DMS 273 treated with DMSO at 0.1 percent for 48 hours (cell line): ENCODE data around the gene TANC1.

Source experiments
- DNase-seq: peaks from one replicate; lab custom pipeline; 2025; lab: John Stamatoyannopoulos, UW

The TANC1 gene

DNA sequence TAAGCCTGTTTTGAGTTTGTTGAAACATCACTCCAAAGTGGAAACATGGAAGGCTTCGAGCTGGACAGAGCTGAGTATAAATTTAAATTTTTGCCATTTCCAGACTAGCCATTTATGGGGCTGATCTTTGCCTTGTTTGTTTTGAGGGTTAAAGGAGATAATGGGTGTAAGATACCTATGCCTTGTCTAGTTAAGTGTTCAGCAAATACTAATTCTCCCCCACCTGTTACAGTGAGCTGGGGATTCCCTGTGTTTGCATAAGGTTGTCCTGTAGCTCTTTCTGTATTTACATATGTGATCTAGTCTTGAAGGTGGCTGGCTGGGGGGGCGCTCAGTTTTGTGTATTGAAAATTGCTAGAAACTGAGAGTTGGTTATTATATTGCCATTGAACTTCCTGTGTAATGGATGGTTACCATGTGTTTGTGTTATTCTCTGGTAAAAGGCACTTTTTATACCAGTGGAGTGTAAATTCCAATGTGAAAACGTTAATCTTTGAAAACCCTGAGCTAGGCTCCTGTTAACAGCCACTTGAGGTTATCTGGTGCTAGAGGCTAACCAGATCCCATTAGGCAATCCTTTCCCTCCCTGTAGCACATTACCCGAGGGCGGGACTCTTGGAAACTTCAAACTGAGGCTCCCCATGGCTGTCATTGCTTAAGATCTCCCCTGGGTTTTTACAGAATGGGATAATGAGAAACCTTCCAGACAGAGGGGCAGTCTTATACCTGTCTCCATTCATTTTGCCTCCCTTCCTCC, 26.7 kb downstream of the TANC1 start:
- DNase-seq = no peak

DNA sequence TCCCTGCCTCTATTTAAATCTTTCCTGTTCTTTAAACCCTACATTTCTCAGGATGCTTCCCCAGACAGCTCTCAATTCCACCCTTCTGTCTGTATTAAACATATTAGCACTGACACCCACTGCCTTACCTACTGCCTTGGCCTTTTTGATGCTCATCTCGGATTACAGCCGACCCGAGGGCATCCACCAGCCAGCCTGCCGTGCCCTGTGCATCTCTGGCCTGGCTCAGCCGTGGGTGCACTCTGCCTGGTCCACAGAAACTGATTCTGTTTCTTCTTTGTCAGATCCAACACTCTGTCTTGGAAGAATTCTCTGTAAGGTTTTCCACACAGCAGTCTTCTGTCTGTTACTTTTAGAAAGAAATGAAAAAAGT, 27.2 kb downstream of the TANC1 start:
- no peak for DNase-seq

DNA sequence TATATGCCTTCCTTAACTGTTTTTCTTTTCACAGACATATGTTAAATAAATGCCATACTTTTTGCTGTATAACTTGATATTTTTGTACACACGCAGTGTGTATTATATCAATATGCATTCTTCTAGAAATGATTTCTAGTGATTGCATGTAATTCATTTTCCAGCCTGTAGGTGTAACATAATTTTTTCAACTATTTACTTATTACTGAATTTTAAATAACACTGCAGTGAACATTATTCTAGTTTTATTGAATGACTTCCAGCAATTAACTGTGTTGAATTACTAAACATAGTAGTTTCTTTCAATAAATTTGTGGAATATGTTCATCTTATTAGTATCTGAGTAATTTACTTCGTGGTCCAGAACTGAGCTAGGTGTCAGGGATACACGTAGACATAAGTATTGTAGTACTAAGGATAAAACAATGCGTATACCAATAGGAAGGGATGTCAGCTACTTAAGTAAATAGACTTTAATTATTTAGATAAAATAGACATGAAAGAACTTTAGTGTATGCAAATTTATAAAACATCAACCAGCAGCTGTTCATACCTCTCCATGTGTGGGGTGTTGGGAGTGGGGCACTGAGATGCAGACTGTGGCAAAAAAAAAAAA, 28.0 kb downstream of the TANC1 start:
- DNase-seq = no peak

DNA sequence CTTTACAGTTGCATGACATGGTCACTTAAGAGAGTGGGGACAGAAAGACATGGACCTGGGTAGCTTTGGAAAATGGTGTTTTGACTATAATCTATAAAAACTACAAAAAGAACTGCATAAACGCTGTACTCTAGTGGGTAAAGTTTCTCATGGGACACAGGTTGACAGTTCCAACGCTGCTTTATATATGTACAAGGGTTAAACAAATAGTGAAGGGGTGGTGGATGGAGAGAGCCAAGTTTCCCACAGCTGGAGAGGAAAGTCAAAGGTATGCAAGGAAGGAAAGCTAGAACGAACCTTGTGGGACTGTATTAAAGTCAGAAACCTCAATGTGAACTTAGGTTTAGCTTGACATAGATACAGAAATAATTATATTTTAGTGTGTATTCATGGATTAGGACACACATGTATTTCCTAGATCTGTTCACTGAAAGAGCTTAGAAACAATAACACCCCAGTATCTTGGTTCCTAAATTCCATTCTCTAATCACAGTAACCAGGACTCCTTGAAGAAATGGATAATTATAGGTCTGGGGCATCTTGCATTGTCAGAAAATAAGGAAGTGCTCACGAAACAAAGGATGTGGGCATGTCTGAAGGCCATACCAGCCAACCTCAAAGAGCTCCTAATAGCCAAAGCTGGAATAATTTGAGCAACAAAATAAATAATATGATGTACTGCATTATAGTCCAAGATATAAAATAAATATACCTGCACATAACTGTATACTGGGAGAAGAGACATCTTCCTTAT, 28.8 kb downstream of the TANC1 start:
- no peak for DNase-seq

DNA sequence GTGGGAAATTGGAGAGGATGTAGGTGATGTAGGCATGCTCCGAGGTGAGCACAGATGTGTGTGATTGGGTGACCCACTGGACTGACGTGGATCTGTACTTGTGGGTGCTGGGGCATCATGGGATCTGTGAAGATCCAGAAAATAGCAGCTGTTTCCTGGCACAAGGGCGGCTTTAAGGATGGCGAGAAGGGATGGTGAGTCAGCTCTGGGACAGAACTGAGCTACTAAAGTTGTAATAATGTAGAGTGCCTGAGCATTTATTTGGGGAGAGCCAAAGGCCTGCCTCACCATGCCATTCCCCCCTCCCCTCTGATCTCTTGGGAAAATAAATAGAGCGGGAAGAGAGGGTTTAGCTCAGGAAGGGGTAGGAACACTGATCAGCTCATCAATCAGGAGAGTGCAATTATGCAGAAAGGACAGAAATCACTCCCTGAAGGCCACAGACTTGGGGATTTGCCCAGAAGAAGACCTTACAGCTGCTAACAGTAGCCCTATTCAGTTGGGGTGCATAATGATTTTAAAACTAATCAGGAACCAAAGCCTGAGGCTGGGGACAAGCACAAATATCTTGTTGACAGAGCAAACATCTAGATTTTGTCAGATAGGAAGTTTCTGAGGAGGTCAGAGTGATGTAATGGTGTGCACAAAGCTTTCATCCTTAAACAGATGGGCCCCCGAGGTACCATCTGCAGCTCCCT, 30.3 kb downstream of the TANC1 start:
- peak; percentile 39 for DNase-seq

DNA sequence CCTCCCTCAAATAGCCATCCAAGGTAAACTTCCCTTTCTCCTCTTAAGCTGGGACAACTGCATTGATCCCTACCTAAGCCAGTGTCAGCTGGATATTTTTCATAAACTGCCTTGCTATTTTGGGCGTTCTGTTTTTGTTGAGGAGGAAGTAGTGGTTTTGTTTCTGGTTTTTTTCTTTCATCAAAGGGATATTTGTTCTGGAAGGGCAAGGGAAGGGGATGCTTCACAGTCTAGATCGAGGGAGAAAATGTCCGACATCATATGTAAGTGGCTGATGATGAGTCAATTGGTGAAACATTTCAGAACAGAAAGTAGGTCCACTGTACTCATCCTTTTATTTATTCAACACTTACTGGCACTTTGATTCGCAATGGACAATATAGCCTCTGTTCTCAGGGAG, 31.0 kb downstream of the TANC1 start:
- DNase-seq = no peak

DNA sequence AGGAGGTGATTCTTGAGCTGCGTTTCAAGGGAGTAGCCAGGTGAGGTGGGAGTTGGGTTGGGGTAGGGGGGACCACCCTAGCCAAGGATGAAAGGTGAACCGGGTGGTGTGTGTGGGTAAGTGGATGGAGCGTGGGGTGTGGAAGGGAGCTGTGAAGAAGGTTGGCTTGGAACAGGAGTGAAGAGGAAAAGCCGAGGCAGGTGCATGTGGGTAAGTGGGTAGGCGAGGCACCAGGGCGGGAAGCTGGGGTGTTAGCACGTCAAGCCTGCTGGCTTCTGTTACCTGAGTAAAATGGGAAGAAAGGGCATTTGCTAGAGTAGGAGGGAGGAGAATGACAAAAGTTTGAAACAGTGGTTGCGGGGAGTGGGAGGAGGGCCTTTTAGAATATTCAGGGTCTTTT, 31.6 kb downstream of the TANC1 start:
- DNase-seq = no peak

DNA sequence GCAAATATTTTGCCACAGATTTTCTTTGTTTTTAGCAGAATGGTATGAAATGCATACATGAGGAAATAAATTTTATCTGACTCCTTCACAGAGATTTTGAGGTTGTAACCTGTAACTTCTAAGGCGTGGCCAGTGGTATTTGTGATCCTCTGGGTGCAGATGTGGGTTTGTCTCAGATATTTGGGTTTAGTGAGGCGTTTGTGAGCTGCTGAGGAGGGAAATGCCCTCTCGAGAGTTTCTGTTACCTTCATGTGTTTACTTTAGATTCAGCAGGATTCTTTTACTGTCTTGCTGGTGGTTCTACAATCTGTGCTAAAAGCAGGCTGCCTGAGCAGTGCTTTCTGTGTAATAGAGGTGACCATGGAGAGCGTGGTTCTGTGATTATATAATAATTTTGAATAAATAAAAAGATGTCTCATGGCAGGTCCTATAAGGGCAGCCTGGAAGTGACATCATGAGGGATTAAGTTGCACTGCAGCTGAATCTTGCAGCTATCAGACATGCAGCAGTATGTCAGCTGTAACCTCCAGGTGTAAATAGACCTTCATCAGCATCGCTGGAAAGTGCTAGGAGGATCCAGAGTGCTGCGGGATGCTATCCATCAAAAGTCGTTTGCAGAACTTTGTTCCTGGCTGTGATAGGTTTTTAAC, 34.1 kb downstream of the TANC1 start:
- DNase-seq = no peak

DNA sequence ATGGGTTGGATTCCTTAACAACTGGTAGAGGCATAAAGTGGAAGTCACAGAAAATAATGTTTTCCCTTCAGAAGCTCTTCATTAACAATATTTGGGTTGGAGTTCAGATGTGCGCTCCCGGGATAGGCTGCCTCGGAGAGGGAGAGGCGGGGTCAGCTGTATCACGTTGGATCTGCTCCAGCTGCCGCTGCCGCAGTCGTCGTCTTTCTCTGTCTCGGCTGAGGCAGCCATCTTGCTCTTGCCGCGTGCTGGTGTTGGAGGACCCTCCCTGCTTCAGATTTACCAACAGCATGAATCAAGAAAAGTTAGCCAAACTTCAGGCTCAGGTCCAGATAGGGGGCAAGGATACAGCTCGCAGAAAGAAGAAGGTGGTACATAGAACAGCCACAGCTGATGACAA, 35.1 kb downstream of the TANC1 start:
- no peak for DNase-seq

DNA sequence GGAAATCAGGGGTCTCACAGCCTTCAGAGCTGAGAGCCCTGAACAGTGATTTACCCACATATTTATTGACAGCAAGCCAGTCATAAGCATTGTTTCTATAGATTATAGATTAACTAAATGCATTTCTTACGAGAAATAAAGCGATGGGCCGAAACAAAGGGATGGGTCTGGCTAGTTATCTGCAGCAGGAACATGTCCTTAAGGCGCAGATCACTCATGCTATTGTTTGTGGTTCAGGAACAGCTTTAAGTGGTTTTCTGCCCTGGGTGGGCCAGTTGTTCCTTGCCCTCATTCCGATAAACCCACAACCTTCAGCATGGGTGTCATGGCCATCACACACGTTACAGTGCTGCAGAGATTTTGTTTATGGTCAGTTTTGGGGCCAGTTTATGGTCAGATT, 36.4 kb downstream of the TANC1 start:
- DNase-seq = no peak

DNA sequence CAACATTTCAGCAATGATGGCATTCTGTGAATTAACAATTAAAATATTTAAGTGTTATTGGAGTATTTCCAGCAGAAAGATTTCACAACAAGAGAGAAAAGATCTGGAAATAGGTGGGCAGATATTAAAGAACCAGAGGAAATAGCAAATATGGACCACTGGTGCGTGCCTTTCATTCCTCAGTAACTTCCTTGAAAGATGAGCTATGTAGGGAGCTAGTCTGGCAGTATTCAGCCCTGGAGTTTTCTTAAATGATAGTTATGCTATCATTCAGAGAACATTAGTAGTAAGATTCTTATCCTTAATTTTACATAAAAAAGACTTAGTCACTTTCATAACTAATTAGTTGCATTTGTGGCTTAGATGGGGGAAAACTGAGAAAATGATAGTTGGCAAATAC, 41.5 kb downstream of the TANC1 start:
- no peak for DNase-seq

DNA sequence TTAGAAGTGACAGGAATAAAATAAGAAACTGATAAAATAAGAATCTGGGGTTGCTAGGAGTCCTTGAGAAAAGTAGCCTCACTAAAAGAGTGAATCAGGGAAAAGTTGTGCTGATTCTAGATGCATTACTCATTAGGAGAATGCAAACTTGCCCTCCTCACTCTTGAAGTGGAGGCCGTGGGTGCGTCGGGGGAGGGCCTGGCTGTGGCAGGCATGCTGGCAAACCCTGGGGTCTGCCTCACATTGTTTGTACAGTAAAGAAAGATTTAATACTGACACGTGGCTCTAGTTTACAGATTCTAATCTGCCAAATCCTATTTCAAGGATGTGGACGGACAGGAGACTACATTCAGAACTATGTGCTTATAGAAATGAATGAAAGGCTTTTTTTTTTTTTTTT, 41.9 kb downstream of the TANC1 start:
- DNase-seq = no peak

DNA sequence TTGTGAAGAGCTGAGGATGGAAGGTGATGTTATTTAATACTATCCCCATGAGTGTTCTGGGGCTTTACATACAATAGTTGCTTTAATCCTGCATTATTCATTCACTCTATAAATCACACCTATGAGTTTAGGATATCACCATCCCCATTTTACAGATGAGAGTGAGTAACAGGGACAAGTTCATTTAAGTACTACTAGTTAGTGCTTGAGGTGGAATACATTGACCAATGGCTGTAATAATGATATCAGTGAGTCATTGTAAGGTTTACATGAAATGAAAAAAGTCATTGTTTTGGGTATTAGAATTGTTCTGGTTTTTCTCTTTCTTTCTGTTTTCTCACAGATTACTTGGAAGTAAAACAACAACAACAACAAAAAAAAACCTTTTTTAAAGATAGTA, 42.5 kb downstream of the TANC1 start:
- DNase-seq = no peak

DNA sequence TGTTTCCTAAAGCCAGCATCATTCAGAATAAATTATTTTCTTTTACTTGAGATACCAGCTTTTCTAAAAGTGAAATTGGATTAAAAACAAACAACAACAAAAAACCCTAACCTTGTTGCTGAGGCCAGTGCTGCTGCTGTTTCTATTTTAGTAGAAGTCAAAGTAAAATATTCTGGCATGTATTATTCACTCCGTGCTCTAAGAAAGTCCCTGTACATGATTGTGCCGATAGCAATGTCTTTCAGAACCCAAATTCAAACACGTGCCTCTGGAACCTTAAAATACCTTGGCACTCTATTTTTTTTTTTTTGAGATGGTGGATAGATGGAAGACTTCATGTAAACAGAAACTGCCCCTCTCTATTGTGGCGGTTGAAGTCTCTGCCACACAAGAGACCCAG, 43.7 kb downstream of the TANC1 start:
- no peak for DNase-seq

DNA sequence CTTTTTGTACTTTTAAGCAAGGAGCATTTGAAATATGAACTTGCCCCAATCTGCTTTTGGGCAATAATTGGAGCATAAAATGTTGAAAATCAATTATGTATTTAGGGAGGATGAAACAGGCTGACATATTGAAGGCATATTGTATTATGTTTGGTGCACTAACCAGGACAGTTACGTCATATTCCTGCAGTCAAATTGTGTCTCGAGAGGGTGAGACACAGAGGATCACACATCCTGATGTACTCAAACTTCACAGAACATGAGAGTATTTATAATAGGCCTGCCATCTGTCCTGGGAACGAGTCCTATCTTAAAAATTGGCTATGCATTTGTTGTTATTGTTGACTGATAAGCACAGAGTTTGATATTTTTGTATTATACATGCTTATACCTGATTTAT, 44.7 kb downstream of the TANC1 start:
- DNase-seq = no peak

DNA sequence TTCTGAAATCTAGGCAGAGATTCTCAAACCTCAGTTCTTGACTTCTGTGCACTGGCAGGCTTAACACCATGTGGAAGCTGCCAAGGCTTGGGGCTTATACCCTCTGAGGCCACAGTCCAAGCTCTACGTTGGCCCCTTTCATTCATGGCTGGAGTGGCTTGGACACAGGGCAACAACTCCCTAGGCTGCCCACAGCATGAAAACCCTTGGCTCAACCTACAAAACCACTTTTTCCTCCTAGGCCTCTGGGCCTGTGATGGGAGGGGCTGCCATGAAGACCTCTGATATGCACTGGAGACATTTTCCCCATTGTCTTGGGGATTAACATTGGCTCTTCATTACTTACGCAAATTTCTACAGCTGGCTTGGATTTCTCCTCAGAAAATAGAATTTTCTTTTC, 46.7 kb downstream of the TANC1 start:
- DNase-seq = no peak

DNA sequence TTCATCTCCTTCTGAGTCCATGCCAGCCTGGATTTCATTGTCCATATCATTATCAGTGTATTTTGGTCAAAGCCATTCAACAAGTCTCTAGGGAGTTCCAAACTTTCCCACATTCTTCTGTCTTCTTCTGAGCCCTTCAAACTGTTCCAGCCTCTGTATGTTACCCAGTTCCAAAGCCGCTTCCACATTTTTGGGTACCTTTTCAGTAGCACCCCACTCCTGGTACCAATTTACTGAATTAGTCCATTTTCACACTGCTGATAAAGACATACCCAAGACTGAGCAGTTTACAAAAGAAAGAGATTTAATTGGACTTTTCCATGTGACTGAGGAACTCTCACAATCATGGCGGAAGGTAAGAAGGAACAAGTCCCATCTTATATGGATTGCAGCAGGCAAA, 47.4 kb downstream of the TANC1 start:
- DNase-seq = no peak

DNA sequence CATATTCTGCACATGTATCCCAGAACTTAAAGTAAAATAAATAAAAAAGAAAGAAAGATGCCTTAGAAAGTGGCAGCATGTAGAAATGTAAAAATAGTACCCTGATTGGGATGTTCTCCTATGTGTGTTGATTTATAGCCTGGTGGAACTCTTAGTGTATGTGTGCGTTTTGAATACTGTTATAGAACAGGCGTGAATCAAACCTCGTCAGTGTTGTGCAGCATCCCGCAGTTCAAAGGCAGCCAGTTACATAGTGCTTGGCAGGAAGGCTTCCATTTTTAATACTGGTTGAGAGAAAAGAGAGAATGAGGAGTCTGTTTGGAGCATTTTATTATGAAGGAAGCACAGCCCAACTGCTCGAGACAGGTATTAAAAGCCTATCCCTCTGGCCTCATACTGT, 49.4 kb downstream of the TANC1 start:
- no peak for DNase-seq

DNA sequence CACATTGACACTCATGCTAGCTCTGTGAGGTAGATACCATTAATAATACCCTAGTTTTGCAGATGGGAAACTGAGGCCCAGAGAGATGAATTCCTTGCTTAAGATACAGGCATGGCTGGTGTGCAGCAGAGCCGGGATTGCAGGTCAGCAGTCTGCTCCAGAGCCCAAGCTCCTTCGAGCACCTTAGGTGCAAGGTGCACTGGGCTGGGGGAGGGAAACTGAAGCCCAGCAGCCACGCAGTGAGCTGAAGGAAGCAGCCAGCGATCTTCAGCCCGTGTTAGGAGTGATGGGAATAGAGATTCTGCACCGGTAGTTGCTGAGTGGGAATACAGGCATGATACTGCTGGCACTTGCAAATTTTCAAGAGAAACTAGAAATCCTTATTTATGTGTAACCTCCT, 50.6 kb downstream of the TANC1 start:
- no peak for DNase-seq

DNA sequence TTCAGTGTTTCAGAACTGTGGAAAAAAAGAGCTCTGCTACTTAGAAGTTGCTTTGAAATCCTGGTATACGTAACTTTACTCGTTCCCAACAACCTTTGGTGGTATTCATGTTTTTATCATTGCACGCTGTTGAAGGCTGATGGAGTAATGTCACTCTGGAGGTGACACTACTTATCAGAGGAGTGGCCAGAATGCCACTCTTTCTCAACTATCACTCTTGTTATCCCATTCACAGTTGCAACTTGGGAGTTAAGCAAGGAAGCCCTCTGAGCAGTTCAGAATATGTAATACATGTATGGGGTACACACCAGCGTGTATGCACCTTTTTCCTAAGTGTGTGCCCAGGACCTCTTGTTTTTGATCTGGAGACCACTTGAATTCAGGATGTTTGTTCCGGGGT, 53.6 kb downstream of the TANC1 start:
- DNase-seq = no peak

DNA sequence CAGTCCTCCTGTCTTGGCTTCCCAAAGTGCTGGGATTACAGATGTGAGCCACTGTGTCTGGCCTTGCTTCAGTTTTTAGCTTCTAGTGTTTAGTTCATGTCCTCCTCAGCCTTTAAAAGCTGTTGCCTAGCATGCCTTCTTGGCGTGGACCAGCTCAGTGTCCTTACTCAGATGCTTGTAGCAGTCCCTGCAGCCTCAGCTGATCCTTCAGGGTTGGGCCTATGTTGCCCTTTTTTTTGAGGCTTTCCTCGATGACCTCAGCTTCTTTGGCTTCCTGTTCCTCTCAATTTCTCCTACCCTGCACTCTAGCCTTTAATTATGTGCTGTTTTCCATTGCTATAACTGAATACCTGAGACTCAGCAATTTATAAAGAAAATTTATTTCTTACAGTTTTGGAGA, 57.7 kb downstream of the TANC1 start:
- DNase-seq = no peak

DNA sequence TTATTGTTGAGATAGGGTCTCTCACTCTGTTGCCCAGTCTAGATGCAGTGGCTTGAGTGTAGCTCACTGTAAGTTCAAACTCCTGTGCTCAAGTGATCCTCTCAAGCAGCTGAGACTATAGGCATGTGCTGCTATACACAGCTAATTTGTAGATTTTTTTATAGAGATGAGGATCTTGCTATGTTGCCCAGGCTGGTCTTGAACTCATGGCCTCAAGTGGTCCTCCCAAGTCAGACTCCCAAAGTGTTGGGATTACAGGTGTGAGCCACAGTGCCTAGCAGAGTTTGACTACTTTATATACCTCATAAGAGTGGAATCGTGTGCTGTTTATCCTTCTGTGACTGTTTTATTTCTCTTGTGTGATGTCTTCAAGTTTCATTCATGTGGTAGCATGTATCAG, 60.3 kb downstream of the TANC1 start:
- DNase-seq = no peak
